Hepatocyte (in vitro differentiated cells): ENCODE data around the gene PARD3B. TPM values are rescaled to one million over a fixed set of nuclear protein-coding genes. Genes with fewer than 3 reads are reported as not detected.

Experiments
- DNase-seq: peaks from one replicate; pipeline ENCODE4 v3.0.0-alpha.2; 2016; ENCODE audit warnings: low spot score
- H2AFZ ChIP-seq: fragments of 200-600 bp; sonication (generic); 2 replicates; pipeline ENCODE4 v1.6.0; 2016; ENCODE audit warnings: antibody characterized with exemption, mild to moderate bottlenecking
- H3K27ac ChIP-seq: fragments of 200-600 bp; sonication (generic); 2 replicates; pipeline ENCODE4 v1.5.1; 2016; ENCODE audit warnings: mild to moderate bottlenecking
- H3K27me3 ChIP-seq: fragments of 200-600 bp; sonication (generic); 2 replicates; pipeline ENCODE4 v1.6.1; 2016
- H3K36me3 ChIP-seq: fragments of 200-600 bp; sonication (generic); replicated peaks from 2 replicates; pipeline ENCODE4 v1.5.1; 2016; ENCODE audit warnings: low read depth; ENCODE audit not compliant: insufficient read depth
- H3K4me1 ChIP-seq: fragments of 200-600 bp; sonication (generic); 2 replicates; pipeline ENCODE4 v1.5.1; 2016; ENCODE audit warnings: mild to moderate bottlenecking, moderate library complexity; ENCODE audit not compliant: insufficient read depth
- H3K4me2 ChIP-seq: fragments of 200-600 bp; sonication (generic); 2 replicates; pipeline ENCODE4 v1.6.0; 2016
- H3K4me3 ChIP-seq: fragments of 200-600 bp; sonication (generic); 2 replicates; pipeline ENCODE4 v1.5.1; 2016; ENCODE audit warnings: mild to moderate bottlenecking
- H3K79me2 ChIP-seq: fragments of 200-600 bp; sonication (generic); 2 replicates; pipeline ENCODE4 v1.6.0; 2017; ENCODE audit warnings: mild to moderate bottlenecking
- H3K9me2 ChIP-seq: fragments of 200-600 bp; sonication (generic); replicated peaks from 2 replicates; pipeline ENCODE4 v1.6.0; 2017; ENCODE audit warnings: mild to moderate bottlenecking; ENCODE audit not compliant: insufficient read depth
- H3K9me3 ChIP-seq: fragments of 200-600 bp; sonication (generic); 2 replicates; pipeline ENCODE4 v1.5.1; 2016; ENCODE audit warnings: low read depth, mild to moderate bottlenecking
- H4K20me1 ChIP-seq: fragments of 200-600 bp; sonication (generic); 2 replicates; pipeline ENCODE4 v1.6.0; 2016; ENCODE audit warnings: mild to moderate bottlenecking; ENCODE audit not compliant: insufficient read depth, poor library complexity, severe bottlenecking
- CTCF ChIP-seq: fragments of 200-600 bp; sonication (generic); IDR thresholded peaks from 2 replicates; pipeline ENCODE4 v1.5.1; 2016; ENCODE audit warnings: antibody characterized with exemption, mild to moderate bottlenecking; ENCODE audit not compliant: poor library complexity
- EZH2 ChIP-seq: fragments of 200-600 bp; sonication (generic); IDR thresholded peaks from 2 replicates; pipeline ENCODE4 v1.6.1; 2016; ENCODE audit warnings: antibody characterized with exemption, mild to moderate bottlenecking, borderline replicate concordance
- EZH2phosphoT487 ChIP-seq: fragments of 200-600 bp; sonication (generic); IDR thresholded peaks from one replicate; pipeline ENCODE4 v1.6.1; 2018; ENCODE audit warnings: antibody characterized with exemption, mild to moderate bottlenecking, low read depth, moderate library complexity; ENCODE audit not compliant: unreplicated experiment, severe bottlenecking
- WGBS: methylation state at CpG from one replicate; pipeline ENCODE4 v1.1.6; 2016; ENCODE audit warnings: low lambda C conversion rate; ENCODE audit errors: missing lambda C conversion rate; 5-methylcytosine and 5-hydroxymethylcytosine counted together
- polyA plus RNA-seq: library from polyadenylated mRNA; unstranded; fragments of >200 nt; fragmentation: Nextera tagmentation; extraction: Ambion mirVana; gene quantifications from 2 replicates; pipeline ENCODE4 v1.2.1, GENCODE V29; 2016
- total RNA-seq: library from RNA; depleted of rRNA; stranded (reverse); fragments of >200 nt; gene quantifications from 2 replicates; pipeline ENCODE4 v1.2.3, GENCODE V29; 2014

Gene PARD3B
- total and polyA plus RNA-seq, 2 experiments from 2014 or later, result 11.5 to 21.7 TPM

GRCh38 chr2:205505371-205505770 is 960.1 kb downstream of the PARD3B start:
- Histone ChIP-seq H4K20me1 (no peaks in the 10 kb centered on the region), H3K4me2 (no peak overlapping the region), H3K27me3 (no peaks in the 10 kb centered on the region), H3K4me1 (no peaks in the 10 kb centered on the region), H3K36me3 (no peaks in the 10 kb centered on the region), H3K4me3 (no peak overlapping the region), H3K9me2 (no peaks in the 10 kb centered on the region), H3K9me3 (no peaks in the 10 kb centered on the region), H3K79me2 (no peaks in the 10 kb centered on the region), H2AFZ (no peak overlapping the region), H3K27ac (no peak overlapping the region)
- peak; percentile 15 for DNase-seq
- WGBS, result 40% methylated on average over 2 of the region's 2 CpGs
- TF ChIP-seq EZH2phosphoT487 (peak; percentile 56), CTCF (no peak)

GRCh38 chr2:205509655-205510054 is 964.4 kb downstream of the PARD3B start:
- H3K4me3 ChIP-seq, result no peak overlapping the region
- H3K27me3 ChIP-seq, result no peaks in the 10 kb centered on the region
- H3K27ac ChIP-seq, result no peak overlapping the region
- H3K4me1 ChIP-seq, result no peaks in the 10 kb centered on the region
- no peaks in the 10 kb centered on the region for H3K9me3 ChIP-seq
- H3K4me2 ChIP-seq, result no peak overlapping the region
- WGBS, result 79% methylated on average over 4 of the region's 4 CpGs
- no peaks in the 10 kb centered on the region for H3K79me2 ChIP-seq
- DNase-seq, result no peak
- no peaks in the 10 kb centered on the region for H3K9me2 ChIP-seq
- TF ChIP-seq CTCF, result no peak
- no peak for TF ChIP-seq EZH2
- no peak for TF ChIP-seq EZH2phosphoT487
- H4K20me1 ChIP-seq, result no peaks in the 10 kb centered on the region
- no peak overlapping the region for H2AFZ ChIP-seq
- no peaks in the 10 kb centered on the region for H3K36me3 ChIP-seq

- 67% methylated on average over 2 of the region's 2 CpGs for WGBS
- H3K9me3 ChIP-seq, result no peaks in the 10 kb centered on the region
- peak; percentile 5 for DNase-seq
These were observed 965.1 kb downstream of the PARD3B start for GRCh38 chr2:205510345-205510744.

More at GRCh38 chr2:205510345-205510744, 965.1 kb downstream of the PARD3B start:
- no peaks in the 10 kb centered on the region for H3K36me3 ChIP-seq
- no peak for TF ChIP-seq EZH2phosphoT487
- TF ChIP-seq EZH2, result no peak
- no peak for TF ChIP-seq CTCF
- H3K27me3 ChIP-seq, result no peaks in the 10 kb centered on the region
- no peaks in the 10 kb centered on the region for H3K9me2 ChIP-seq
- H2AFZ ChIP-seq, result no peak overlapping the region
- H3K79me2 ChIP-seq, result no peaks in the 10 kb centered on the region
- no peaks in the 10 kb centered on the region for H4K20me1 ChIP-seq
- H3K4me2 ChIP-seq, result no peak overlapping the region
- no peak overlapping the region for H3K27ac ChIP-seq
- H3K4me1 ChIP-seq, result no peaks in the 10 kb centered on the region
- H3K4me3 ChIP-seq, result no peak overlapping the region
